ENCODE results near the gene MYORG.
"Not testable (repeated sequence)": the region's sequence is repeated elsewhere in the genome, so short reads cannot be mapped to it uniquely, and the experiment has no call there.

The MYORG gene

DNA sequence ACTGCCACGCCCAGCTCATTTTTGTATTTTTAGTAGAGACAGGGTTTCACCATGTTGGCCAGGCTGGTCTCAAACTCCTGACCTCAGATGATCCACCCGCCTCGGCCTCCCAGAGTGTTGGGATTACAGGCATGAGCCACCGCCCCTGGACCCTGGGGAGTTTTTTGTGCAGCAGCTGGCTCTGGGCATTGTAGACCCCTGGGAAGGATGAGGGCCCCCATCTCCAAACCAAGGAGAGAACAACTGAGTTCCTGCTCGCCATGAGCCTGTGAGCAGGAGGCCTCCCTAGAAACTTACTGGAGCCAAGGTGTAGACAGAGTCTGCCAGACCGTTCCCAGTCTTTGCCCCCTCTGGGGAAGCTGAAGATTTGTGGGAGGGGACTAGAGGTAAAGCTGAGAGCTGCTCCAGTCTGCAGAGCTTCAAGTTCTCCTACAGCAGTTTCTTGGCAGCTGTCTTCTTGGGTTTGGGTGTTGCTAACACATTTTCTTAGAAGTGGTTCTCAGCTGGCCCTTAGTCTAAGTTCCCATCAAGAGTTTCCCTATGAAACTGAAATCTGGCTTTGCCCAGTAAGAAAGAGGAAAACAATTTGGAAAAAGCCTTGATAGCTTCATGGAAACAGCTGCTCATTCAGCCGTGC is 34.9 kb downstream of the MYORG start:
- Histone ChIP-seq H2BK120ac (ENCODE audit: low read depth, low read length) (no peak overlapping the region), H3K4me3 (ENCODE audit: insufficient read depth in 1 of 2, low read depth in 1 of 2, low read length in 2 of 2) (no peak overlapping the region), H3K14ac (ENCODE audit: low read length in 2 of 2) (no peak overlapping the region), H3K23ac (ENCODE audit: low read length in 2 of 2) (no peak overlapping the region), H2AFZ (ENCODE audit: low read depth, low read length) (no peak overlapping the region), H2BK5ac (ENCODE audit: low read depth, low read length, poor library complexity, severe bottlenecking) (no peak overlapping the region), H3K18ac (ENCODE audit: low read depth in 1 of 2, low read length in 2 of 2) (no peak overlapping the region), H3K27me3 (ENCODE audit: control insufficient read depth in 1 of 2, insufficient read depth in 1 of 2, low read length in 2 of 2) (no peaks in the 10 kb centered on the region), H3K4me1 (ENCODE audit: control insufficient read depth, insufficient read depth, low read depth, low read length) (peaks cover under 1% of the 10 kb centered on the region), H4K91ac (ENCODE audit: low read length) (no peak overlapping the region), H3K4ac (ENCODE audit: low read depth in 1 of 2, low read length in 2 of 2) (no peak overlapping the region), H3K9ac (ENCODE audit: low read length) (no peak overlapping the region), H3K9me3 (ENCODE audit: control insufficient read depth, low read length) (no peaks in the 10 kb centered on the region), H2BK15ac (ENCODE audit: low read depth, poor library complexity, severe bottlenecking) (no peak overlapping the region), H3K36me3 (ENCODE audit: control insufficient read depth in 1 of 2, insufficient read depth in 2 of 2, low read depth in 1 of 2, low read length in 2 of 2) (peaks cover 35 to 50% of the 10 kb centered on the region in 2 experiments), H2AK5ac (ENCODE audit: low read length, severe bottlenecking) (no peak overlapping the region), H2BK12ac (ENCODE audit: low read length in 2 of 2) (no peak overlapping the region), H3K79me1 (replicated peaks; ENCODE audit: low read length, poor library complexity, severe bottlenecking) (peaks cover 17% of the 10 kb centered on the region), H3K27ac (ENCODE audit: low read length, poor library complexity, severe bottlenecking) (no peak overlapping the region), H4K8ac (ENCODE audit: low read length) (no peak overlapping the region), H3K4me2 (ENCODE audit: low read length, poor library complexity, severe bottlenecking) (no peak overlapping the region)
- DNase-seq = no peak
- 95% methylated on average over 7 of the region's 7 CpGs for WGBS

DNA sequence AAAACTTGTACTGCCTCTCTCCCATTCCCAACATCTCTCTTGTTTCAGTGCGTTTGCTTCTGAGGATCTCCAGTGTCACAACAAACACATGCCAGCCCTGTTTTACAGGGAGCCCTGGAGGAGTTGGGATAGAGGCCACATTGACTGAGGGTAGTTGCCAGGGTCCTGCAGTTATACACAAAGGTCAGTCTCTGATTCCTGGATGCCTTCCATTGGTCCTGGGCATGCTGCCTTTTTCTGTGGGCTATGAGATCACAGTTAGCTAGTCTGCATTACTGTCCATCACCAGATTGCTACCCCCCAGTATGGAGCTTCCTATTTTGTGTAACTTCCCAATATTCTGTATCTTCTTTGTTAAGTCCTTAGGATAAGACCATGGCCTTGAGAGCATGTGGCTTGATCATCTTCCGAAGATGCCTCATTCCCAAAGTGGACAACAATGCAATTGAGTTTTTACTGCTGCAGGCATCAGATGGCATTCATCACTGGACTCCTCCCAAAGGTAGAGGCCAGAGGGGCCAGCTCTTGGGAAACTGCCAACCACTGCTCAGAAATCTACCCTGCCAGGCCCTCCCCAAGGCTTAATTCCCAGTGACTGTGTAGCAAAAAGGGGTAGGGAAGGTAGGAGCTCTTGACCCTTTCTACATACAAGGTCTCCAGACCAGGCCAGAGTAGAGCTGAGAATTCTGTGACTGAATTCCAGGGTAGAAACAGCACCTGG is 37.9 kb downstream of the MYORG start:
- Histone ChIP-seq H2AK5ac (ENCODE audit: low read length, severe bottlenecking) (no peak overlapping the region), H3K14ac (ENCODE audit: low read length in 2 of 2) (no peak overlapping the region), H3K9ac (ENCODE audit: low read length) (no peak overlapping the region), H2AFZ (ENCODE audit: low read depth, low read length) (no peak overlapping the region), H3K4me1 (ENCODE audit: control insufficient read depth, insufficient read depth, low read depth, low read length) (no peaks in the 10 kb centered on the region), H3K9me3 (ENCODE audit: control insufficient read depth, low read length) (no peaks in the 10 kb centered on the region), H3K27me3 (ENCODE audit: control insufficient read depth in 1 of 2, insufficient read depth in 1 of 2, low read length in 2 of 2) (no peaks in the 10 kb centered on the region), H3K36me3 (ENCODE audit: control insufficient read depth in 1 of 2, insufficient read depth in 2 of 2, low read depth in 1 of 2, low read length in 2 of 2) (peaks cover 38 to 50% of the 10 kb centered on the region in 2 experiments), H4K91ac (ENCODE audit: low read length) (no peak overlapping the region), H3K23ac (ENCODE audit: low read length in 2 of 2) (no peak overlapping the region), H3K4me3 (ENCODE audit: insufficient read depth in 1 of 2, low read depth in 1 of 2, low read length in 2 of 2) (no peak overlapping the region), H2BK120ac (ENCODE audit: low read depth, low read length) (no peak overlapping the region), H3K4me2 (ENCODE audit: low read length, poor library complexity, severe bottlenecking) (no peak overlapping the region), H3K27ac (ENCODE audit: low read length, poor library complexity, severe bottlenecking) (no peak overlapping the region), H3K4ac (ENCODE audit: low read depth in 1 of 2, low read length in 2 of 2) (no peak overlapping the region), H3K18ac (ENCODE audit: low read depth in 1 of 2, low read length in 2 of 2) (no peak overlapping the region), H2BK15ac (ENCODE audit: low read depth, poor library complexity, severe bottlenecking) (no peak overlapping the region), H2BK5ac (ENCODE audit: low read depth, low read length, poor library complexity, severe bottlenecking) (no peak overlapping the region), H4K8ac (ENCODE audit: low read length) (no peak overlapping the region), H3K79me1 (replicated peaks; ENCODE audit: low read length, poor library complexity, severe bottlenecking) (peaks cover 32% of the 10 kb centered on the region), H2BK12ac (ENCODE audit: low read length in 2 of 2) (no peak overlapping the region)
- WGBS = 100% methylated on average over 2 of the region's 2 CpGs
- no peak for DNase-seq

- not testable (repeated sequence) for H2BK5ac ChIP-seq (ENCODE audit: low read depth, low read length, poor library complexity, severe bottlenecking); H2BK15ac ChIP-seq (ENCODE audit: low read depth, poor library complexity, severe bottlenecking); H3K9me3 ChIP-seq (ENCODE audit: control insufficient read depth, low read length); H4K91ac ChIP-seq (ENCODE audit: low read length); H4K8ac ChIP-seq (ENCODE audit: low read length); H3K27ac ChIP-seq (ENCODE audit: low read length, poor library complexity, severe bottlenecking); H3K4ac ChIP-seq (ENCODE audit: low read depth in 1 of 2, low read length in 2 of 2); H3K27me3 ChIP-seq (ENCODE audit: control insufficient read depth in 1 of 2, insufficient read depth in 1 of 2, low read length in 2 of 2); H3K4me2 ChIP-seq (ENCODE audit: low read length, poor library complexity, severe bottlenecking); H2BK120ac ChIP-seq (ENCODE audit: low read depth, low read length); H2AK5ac ChIP-seq (ENCODE audit: low read length, severe bottlenecking); H2AFZ ChIP-seq (ENCODE audit: low read depth, low read length); H3K14ac ChIP-seq (ENCODE audit: low read length in 2 of 2); DNase-seq; H3K23ac ChIP-seq (ENCODE audit: low read length in 2 of 2); H3K4me3 ChIP-seq (ENCODE audit: insufficient read depth in 1 of 2, low read depth in 1 of 2, low read length in 2 of 2); H2BK12ac ChIP-seq (ENCODE audit: low read length in 2 of 2); H3K9ac ChIP-seq (ENCODE audit: low read length); H3K18ac ChIP-seq (ENCODE audit: low read depth in 1 of 2, low read length in 2 of 2); H3K4me1 ChIP-seq (ENCODE audit: control insufficient read depth, insufficient read depth, low read depth, low read length)
- H3K36me3 ChIP-seq (ENCODE audit: control insufficient read depth in 1 of 2, insufficient read depth in 2 of 2, low read depth in 1 of 2, low read length in 2 of 2) = peaks cover 38 to 44% of the 10 kb centered on the region in 2 experiments
- peaks cover 35% of the 10 kb centered on the region for H3K79me1 ChIP-seq (replicated peaks; ENCODE audit: low read length, poor library complexity, severe bottlenecking)
Observed at GRCh38 chr9:34338079-34338478, 38.6 kb downstream of the MYORG start.

- H3K36me3 ChIP-seq (ENCODE audit: control insufficient read depth in 1 of 2, insufficient read depth in 2 of 2, low read depth in 1 of 2, low read length in 2 of 2) = peaks cover 38 to 41% of the 10 kb centered on the region in 2 experiments
- no peaks in the 10 kb centered on the region for H3K9me3 ChIP-seq (ENCODE audit: control insufficient read depth, low read length)
- H3K79me1 ChIP-seq (replicated peaks; ENCODE audit: low read length, poor library complexity, severe bottlenecking) = peaks cover 39% of the 10 kb centered on the region
- H2AFZ ChIP-seq (ENCODE audit: low read depth, low read length) = no peak overlapping the region
- no peak overlapping the region for H3K27ac ChIP-seq (ENCODE audit: low read length, poor library complexity, severe bottlenecking)
- 95% methylated on average over 2 of the region's 2 CpGs for WGBS
- H3K9ac ChIP-seq (ENCODE audit: low read length) = peak overlapping the region; percentile 17
- peak; percentile 28 for DNase-seq
- no peak overlapping the region for H2BK5ac ChIP-seq (ENCODE audit: low read depth, low read length, poor library complexity, severe bottlenecking)
- H3K18ac ChIP-seq (ENCODE audit: low read depth in 1 of 2, low read length in 2 of 2) = no peak overlapping the region
- H2BK15ac ChIP-seq (ENCODE audit: low read depth, poor library complexity, severe bottlenecking) = no peak overlapping the region
- H3K4me1 ChIP-seq (ENCODE audit: control insufficient read depth, insufficient read depth, low read depth, low read length) = no peaks in the 10 kb centered on the region
- H2BK120ac ChIP-seq (ENCODE audit: low read depth, low read length) = no peak overlapping the region
- H2BK12ac ChIP-seq (ENCODE audit: low read length in 2 of 2) = no peak overlapping the region
- H3K4me3 ChIP-seq (ENCODE audit: insufficient read depth in 1 of 2, low read depth in 1 of 2, low read length in 2 of 2) = no peak overlapping the region
- no peaks in the 10 kb centered on the region for H3K27me3 ChIP-seq (ENCODE audit: control insufficient read depth in 1 of 2, insufficient read depth in 1 of 2, low read length in 2 of 2)
- no peak overlapping the region for H4K91ac ChIP-seq (ENCODE audit: low read length)
- H3K4me2 ChIP-seq (ENCODE audit: low read length, poor library complexity, severe bottlenecking) = no peak overlapping the region
- no peak overlapping the region for H2AK5ac ChIP-seq (ENCODE audit: low read length, severe bottlenecking)
- H3K23ac ChIP-seq (ENCODE audit: low read length in 2 of 2) = no peak overlapping the region
- no peak overlapping the region for H3K14ac ChIP-seq (ENCODE audit: low read length in 2 of 2)
- no peak overlapping the region for H4K8ac ChIP-seq (ENCODE audit: low read length)
- H3K4ac ChIP-seq (ENCODE audit: low read depth in 1 of 2, low read length in 2 of 2) = no peak overlapping the region
Observed at GRCh38 chr9:34337403-34337802, 39.3 kb downstream of the MYORG start.

Data from mesenchymal stem cell (in vitro differentiated cells and primary cell).